ENCODE results near the gene HEMK1.

HEMK1 gene
- 47.7 to 158 (median 66.6) reads per million in 9 experiments for total RNA-seq

GRCh38 chr3:50568947-50569749, at the start of gene HEMK1:
TSS of gene HEMK1 (plus strand) at chr3:50569522. CDS start at chr3:50571105, 1,583 bp downstream.
- peak within 1 kb of the TSS; percentile 94 for H3K27ac Mint-ChIP-seq
- peaks cover 62 to 71% of the 10 kb centered on the region in 2 donors for H3K4me1 Mint-ChIP-seq (ENCODE audit: low read depth in 2 of 2)
- peak within 1 kb of the TSS; percentile 85 to 87 for H3K4me3 Mint-ChIP-seq
- no peaks in the 10 kb centered on the region for H3K27me3 Mint-ChIP-seq
- DNase-seq, result peak; percentile 90 to 93 (median 91)
- peak; percentile 60 for ATAC-seq (replicated peaks)
- H3K9me3 Mint-ChIP-seq, result no peaks in the 10 kb centered on the region
- H3K36me3 Mint-ChIP-seq (ENCODE audit: insufficient read depth), result peaks cover 15% of the 10 kb centered on the region

- no peaks in the 10 kb centered on the region for H3K9me3 Mint-ChIP-seq
- peaks cover 0 to 12% of the 10 kb centered on the region in 2 donors for H3K27me3 Mint-ChIP-seq
- peaks cover 8 to 9% of the 10 kb centered on the region in 2 donors for H3K4me1 Mint-ChIP-seq (ENCODE audit: low read depth in 2 of 2)
- peaks cover 5% of the 10 kb centered on the region for H3K36me3 Mint-ChIP-seq (ENCODE audit: insufficient read depth)
- no peak overlapping the region for H3K4me3 Mint-ChIP-seq
- no peak overlapping the region for H3K27ac Mint-ChIP-seq
- ATAC-seq (replicated peaks), result no peak
- no peak for DNase-seq
Observed at GRCh38 chr3:50520849-50521248, 48.5 kb upstream of the HEMK1 start.

- peaks cover 9 to 11% of the 10 kb centered on the region in 2 donors for H3K4me1 Mint-ChIP-seq (ENCODE audit: low read depth in 2 of 2)
- ATAC-seq (replicated peaks) (no peak), DNase-seq (no peak)
- H3K9me3 Mint-ChIP-seq, result no peaks in the 10 kb centered on the region
- H3K4me3 Mint-ChIP-seq, result no peak overlapping the region
- peaks cover 0 to 17% of the 10 kb centered on the region in 2 donors for H3K27me3 Mint-ChIP-seq
- H3K27ac Mint-ChIP-seq, result no peak overlapping the region
- H3K36me3 Mint-ChIP-seq (ENCODE audit: insufficient read depth), result peaks cover 5% of the 10 kb centered on the region
Observed at GRCh38 chr3:50521572-50521971, 47.8 kb upstream of the HEMK1 start.

- no peak for ATAC-seq (replicated peaks)
- DNase-seq, result no peak
- Mint-ChIP-seq H3K36me3 (ENCODE audit: insufficient read depth) (peaks cover 5% of the 10 kb centered on the region), H3K27me3 (peaks cover 6 to 34% of the 10 kb centered on the region in 2 donors), H3K4me1 (ENCODE audit: low read depth in 2 of 2) (peaks cover 9 to 11% of the 10 kb centered on the region in 2 donors), H3K9me3 (no peaks in the 10 kb centered on the region), H3K4me3 (no peak overlapping the region), H3K27ac (no peak overlapping the region)
Observed at GRCh38 chr3:50523279-50523811, 46.0 kb upstream of the HEMK1 start.

- Mint-ChIP-seq H3K4me3 (no peak overlapping the region), H3K36me3 (ENCODE audit: insufficient read depth) (peaks cover 5% of the 10 kb centered on the region), H3K4me1 (ENCODE audit: low read depth in 2 of 2) (peaks cover under 1 to 4% of the 10 kb centered on the region in 2 donors), H3K27ac (no peak overlapping the region), H3K27me3 (peaks cover 15 to 48% of the 10 kb centered on the region in 2 donors), H3K9me3 (no peaks in the 10 kb centered on the region)
- no peak for DNase-seq
- no peak for ATAC-seq (replicated peaks)
Observed at GRCh38 chr3:50524746-50525145, 44.6 kb upstream of the HEMK1 start.

- ATAC-seq (replicated peaks), result no peak
- Mint-ChIP-seq H3K36me3 (ENCODE audit: insufficient read depth) (peaks cover 5% of the 10 kb centered on the region), H3K9me3 (no peaks in the 10 kb centered on the region), H3K27ac (peak overlapping the region in 1 of 2 donors; percentile 5), H3K27me3 (peaks cover 19 to 52% of the 10 kb centered on the region in 2 donors), H3K4me1 (ENCODE audit: low read depth in 2 of 2) (peaks cover 0 to 4% of the 10 kb centered on the region in 2 donors), H3K4me3 (no peak overlapping the region)
- DNase-seq, result no peak
Observed at GRCh38 chr3:50525191-50525910, 44.0 kb upstream of the HEMK1 start.

DNA sequence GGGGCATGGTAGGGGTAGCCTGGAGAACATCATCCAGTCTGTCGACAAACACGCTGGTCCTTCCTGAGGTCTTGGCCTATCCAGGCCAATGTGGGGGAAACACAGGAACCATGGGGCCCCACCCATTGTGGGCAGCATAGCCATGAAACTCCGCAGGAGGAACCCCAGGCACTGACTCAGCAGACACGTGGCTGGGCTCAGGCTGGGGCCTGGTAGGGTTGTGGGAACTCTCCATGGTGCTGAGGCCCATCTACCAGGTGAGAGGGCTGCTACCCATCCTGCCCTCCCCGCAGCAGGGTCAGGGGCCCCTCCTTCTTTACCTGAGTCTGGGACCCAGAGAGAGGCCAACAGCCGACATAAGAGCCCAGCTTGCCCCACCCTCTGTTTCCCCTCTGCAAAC, 43.3 kb upstream of the HEMK1 start:
- Mint-ChIP-seq H3K36me3 (ENCODE audit: insufficient read depth) (peaks cover 2% of the 10 kb centered on the region), H3K4me3 (no peak overlapping the region), H3K27me3 (peaks cover 19 to 46% of the 10 kb centered on the region in 2 donors), H3K9me3 (no peaks in the 10 kb centered on the region), H3K27ac (peak overlapping the region in 1 of 2 donors; percentile 5), H3K4me1 (ENCODE audit: low read depth in 2 of 2) (peaks cover 0 to 4% of the 10 kb centered on the region in 2 donors)
- DNase-seq (peak; percentile 31 to 39 (median 34)), ATAC-seq (replicated peaks) (peak; percentile 73)

GRCh38 chr3:50530001-50530970, 39.0 kb upstream of the HEMK1 start:
- H3K27ac Mint-ChIP-seq, result no peak overlapping the region
- H3K9me3 Mint-ChIP-seq, result no peaks in the 10 kb centered on the region
- no peak overlapping the region for H3K4me3 Mint-ChIP-seq
- H3K4me1 Mint-ChIP-seq (ENCODE audit: low read depth in 2 of 2), result peaks cover 0 to 4% of the 10 kb centered on the region in 2 donors
- no peaks in the 10 kb centered on the region for H3K36me3 Mint-ChIP-seq (ENCODE audit: insufficient read depth)
- DNase-seq (no peak), ATAC-seq (replicated peaks) (peak; percentile 37)
- peaks cover 19 to 60% of the 10 kb centered on the region in 2 donors for H3K27me3 Mint-ChIP-seq

DNA sequence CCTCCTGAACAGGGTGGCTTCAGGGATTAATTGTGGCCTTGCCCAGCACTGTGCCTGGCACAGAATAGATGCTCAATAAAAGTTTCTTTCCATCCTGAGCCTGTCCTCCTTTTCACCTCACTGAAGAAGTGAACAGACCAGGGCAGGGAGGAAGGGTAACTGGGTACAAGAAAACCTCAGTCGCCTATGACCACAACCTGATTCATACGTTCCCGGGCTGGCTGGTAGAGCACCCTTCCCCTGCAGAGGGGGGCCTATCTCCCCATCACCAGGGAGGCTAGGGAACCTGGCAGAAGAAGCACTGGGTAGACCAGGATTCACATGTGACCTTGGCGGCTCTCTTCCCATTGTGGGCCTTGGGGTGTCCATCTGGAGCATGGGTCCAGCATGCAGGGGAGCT, 38.1 kb upstream of the HEMK1 start:
- H3K4me1 Mint-ChIP-seq (ENCODE audit: low read depth in 2 of 2), result peaks cover 0 to 1% of the 10 kb centered on the region in 2 donors
- H3K27ac Mint-ChIP-seq, result no peak overlapping the region
- H3K27me3 Mint-ChIP-seq, result peaks cover 23 to 69% of the 10 kb centered on the region in 2 donors
- H3K4me3 Mint-ChIP-seq, result no peak overlapping the region
- DNase-seq, result no peak
- H3K36me3 Mint-ChIP-seq (ENCODE audit: insufficient read depth), result no peaks in the 10 kb centered on the region
- H3K9me3 Mint-ChIP-seq, result no peaks in the 10 kb centered on the region
- ATAC-seq (replicated peaks), result no peak

GRCh38 chr3:50532062-50532705, 37.1 kb upstream of the HEMK1 start:
- ATAC-seq (replicated peaks) (no peak), DNase-seq (no peak)
- Mint-ChIP-seq H3K4me3 (no peak overlapping the region), H3K9me3 (no peaks in the 10 kb centered on the region), H3K36me3 (ENCODE audit: insufficient read depth) (no peaks in the 10 kb centered on the region), H3K27me3 (peaks cover 33 to 69% of the 10 kb centered on the region in 2 donors), H3K4me1 (ENCODE audit: low read depth in 2 of 2) (peaks cover under 1 to 3% of the 10 kb centered on the region in 2 donors), H3K27ac (no peak overlapping the region)

DNA sequence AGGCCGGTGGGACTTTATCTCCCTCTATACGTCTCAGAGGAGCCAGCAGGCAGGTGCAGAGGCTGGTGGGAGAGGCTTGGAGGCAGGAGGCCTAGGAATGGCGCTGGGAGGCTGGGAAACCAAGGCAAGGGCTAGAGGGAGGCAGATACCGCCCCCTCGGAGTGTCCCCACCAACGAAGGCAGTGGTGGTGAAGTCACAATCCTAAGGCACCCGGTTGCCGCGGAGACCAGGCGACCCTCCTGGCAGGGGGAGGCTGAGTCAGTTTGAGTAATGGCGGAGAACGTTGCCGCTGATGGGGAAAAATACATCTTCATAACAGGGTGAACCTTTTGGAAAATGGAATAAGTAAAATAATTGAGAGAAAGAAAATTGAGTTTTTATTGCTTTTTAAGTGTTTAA, 36.0 kb upstream of the HEMK1 start:
- H3K36me3 Mint-ChIP-seq (ENCODE audit: insufficient read depth), result no peaks in the 10 kb centered on the region
- peaks cover 2 to 4% of the 10 kb centered on the region in 2 donors for H3K4me1 Mint-ChIP-seq (ENCODE audit: low read depth in 2 of 2)
- DNase-seq, result no peak
- no peak overlapping the region for H3K4me3 Mint-ChIP-seq
- peaks cover 34 to 70% of the 10 kb centered on the region in 2 donors for H3K27me3 Mint-ChIP-seq
- no peak for ATAC-seq (replicated peaks)
- H3K9me3 Mint-ChIP-seq, result no peaks in the 10 kb centered on the region
- H3K27ac Mint-ChIP-seq, result no peak overlapping the region

DNA sequence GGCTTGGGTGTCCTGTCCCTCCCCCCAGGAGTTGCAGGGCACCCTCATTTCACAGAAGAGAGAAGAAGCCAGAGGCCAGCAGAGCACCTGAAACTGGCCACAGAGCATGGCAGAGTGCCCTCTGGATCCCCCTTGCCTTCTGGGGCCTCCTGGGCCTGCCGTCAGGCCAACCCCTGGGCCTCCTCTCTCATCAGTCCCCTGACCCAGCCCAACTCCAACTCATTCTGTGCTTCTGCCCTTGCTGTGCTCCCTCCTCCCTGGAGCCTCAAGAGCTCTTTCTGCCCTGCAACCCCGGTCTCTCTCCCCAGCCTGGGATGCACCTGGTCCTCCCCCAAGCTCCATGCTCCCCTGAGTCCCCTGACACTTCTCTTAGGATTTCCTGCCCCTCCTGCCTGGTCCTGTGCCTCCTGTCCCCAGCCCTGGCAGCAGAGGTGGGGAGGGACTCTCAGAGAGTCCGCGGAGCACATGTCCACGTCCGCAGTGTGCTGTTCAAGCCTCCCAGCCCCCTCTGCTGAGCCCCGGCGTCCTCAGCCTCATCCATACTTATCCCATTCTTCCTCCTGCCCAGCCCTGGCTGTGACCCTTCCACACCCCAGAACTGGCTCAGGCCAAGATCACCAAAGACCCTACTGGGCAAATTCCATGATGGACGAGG, 35.4 kb upstream of the HEMK1 start:
- peaks cover 2 to 4% of the 10 kb centered on the region in 2 donors for H3K4me1 Mint-ChIP-seq (ENCODE audit: low read depth in 2 of 2)
- H3K36me3 Mint-ChIP-seq (ENCODE audit: insufficient read depth), result no peaks in the 10 kb centered on the region
- DNase-seq, result no peak
- no peak overlapping the region for H3K27ac Mint-ChIP-seq
- no peaks in the 10 kb centered on the region for H3K9me3 Mint-ChIP-seq
- H3K27me3 Mint-ChIP-seq, result peaks cover 37 to 70% of the 10 kb centered on the region in 2 donors
- no peak for ATAC-seq (replicated peaks)
- H3K4me3 Mint-ChIP-seq, result no peak overlapping the region
